IMR-90 (cell line): ENCODE results near the gene MYL10. TPM values are rescaled to one million over a fixed set of nuclear protein-coding genes. Genes with fewer than 3 reads are reported as not detected.

Experiments used
- ATAC-seq: fragments of 200-7000 bp; cut with Tn5 transposase; 2 replicates; pipeline ENCODE4 v1.9.1; 2020; ENCODE audit warnings: low read depth, mild to moderate bottlenecking, moderate library complexity
- BruUV-seq: library from RNA; stranded (reverse); fragments of 400-500 nt; replicated peaks from 2 replicates; lab custom pipeline; 2021; lab: Mats Ljungman, UMichigan
- CTCF ChIA-PET: fragments of 300-600 bp; formaldehyde crosslinking; extraction: SDS; loops from one replicate; lab custom pipeline; 2021; ENCODE audit warnings: antibody characterized with exemption; lab: Yijun Ruan, JAX
- POLR2A ChIA-PET: fragments of 300-600 bp; sonication (Branson Sonifier 250); formaldehyde crosslinking; loops from one replicate; lab custom pipeline; 2022; ENCODE audit warnings: antibody characterized with exemption; ENCODE audit not compliant: unreplicated experiment; lab: Charles Lee
- DNase-seq: peaks from one replicate; pipeline ENCODE4 v3.0.0; 2013
- H2AFZ ChIP-seq: replicated peaks from 2 replicates; pipeline ENCODE3; 2013; ENCODE audit warnings: low read length, mild to moderate bottlenecking; ENCODE audit not compliant: poor library complexity
- H2AK5ac ChIP-seq: 2 replicates; pipeline ENCODE4 v1.6.1; 2013; ENCODE audit warnings: low read depth, low read length, inconsistent platforms
- H2AK9ac ChIP-seq: replicated peaks from 2 replicates; pipeline ENCODE3; 2013; ENCODE audit warnings: mild to moderate bottlenecking, low read depth, low read length, moderate library complexity; ENCODE audit not compliant: poor library complexity
- H2BK120ac ChIP-seq: 2 replicates; pipeline ENCODE4 v1.6.1; 2013; ENCODE audit warnings: low read depth, low read length, inconsistent platforms
- H2BK15ac ChIP-seq: 3 replicates; pipeline ENCODE4 v1.6.1; 2013; ENCODE audit warnings: low read depth, low read length, inconsistent platforms
- H2BK20ac ChIP-seq: 2 replicates; pipeline ENCODE4 v1.6.1; 2013; ENCODE audit warnings: low read depth, mild to moderate bottlenecking, inconsistent platforms, low read length, moderate library complexity
- H2BK5ac ChIP-seq: 2 replicates; pipeline ENCODE4 v1.6.1; 2013; ENCODE audit warnings: mild to moderate bottlenecking, low read depth, low read length, inconsistent platforms; ENCODE audit not compliant: poor library complexity, severe bottlenecking
- H3K14ac ChIP-seq: replicated peaks from 2 replicates; pipeline ENCODE4 v1.6.1; 2013; ENCODE audit warnings: low read depth, low read length, inconsistent platforms
- H3K18ac ChIP-seq: 2 replicates; pipeline ENCODE4 v1.6.1; 2013; ENCODE audit warnings: low read depth, low read length, control low read depth
- H3K23ac ChIP-seq: 2 replicates; pipeline ENCODE4 v1.6.1; 2013; ENCODE audit warnings: low read depth, low read length, inconsistent platforms
- H3K27ac ChIP-seq: 2 replicates; pipeline ENCODE4 v1.5.1; 2013; ENCODE audit warnings: mild to moderate bottlenecking, control low read depth, low read length; ENCODE audit not compliant: insufficient read depth
- H3K27me3 ChIP-seq: 2 replicates; pipeline ENCODE4 v1.6.1; 2013; ENCODE audit warnings: low read length; ENCODE audit not compliant: control insufficient read depth, insufficient read depth
- H3K36me3 ChIP-seq: 2 replicates; pipeline ENCODE4 v1.6.1; 2013; ENCODE audit warnings: low read length, mixed read lengths; ENCODE audit not compliant: control insufficient read depth, insufficient read depth
- H3K4ac ChIP-seq: 2 replicates; pipeline ENCODE4 v1.6.1; 2013; ENCODE audit warnings: low read depth, low read length, inconsistent platforms
- H3K4me1 ChIP-seq: 2 replicates; pipeline ENCODE4 v1.6.1; 2013; ENCODE audit warnings: low read length, mixed read lengths; ENCODE audit not compliant: control insufficient read depth, insufficient read depth
- H3K4me2 ChIP-seq: 2 replicates; pipeline ENCODE4 v1.6.1; 2013; ENCODE audit warnings: low read depth, mild to moderate bottlenecking, control low read depth, low read length, moderate library complexity
- H3K4me3 ChIP-seq: 2 replicates; pipeline ENCODE4 v1.5.1; 2013; ENCODE audit warnings: low read depth, mild to moderate bottlenecking, control low read depth, low read length, moderate library complexity; ENCODE audit not compliant: insufficient read depth
- H3K56ac ChIP-seq: 2 replicates; pipeline ENCODE4 v1.6.1; 2013; ENCODE audit warnings: low read length, inconsistent platforms; ENCODE audit not compliant: insufficient read depth; ENCODE audit errors: extremely low read depth
- H3K79me1 ChIP-seq, 2 experiments: 2 replicates each; pipeline ENCODE4 v1.6.1; 2013; ENCODE audit warnings: low read length in 2 of 2, inconsistent platforms in 1 of 2, low read depth in 1 of 2
- H3K9ac ChIP-seq: 2 replicates; pipeline ENCODE4 v1.6.1; 2013; ENCODE audit warnings: low read depth, low read length, control low read depth
- H3K9me1 ChIP-seq: 2 replicates; pipeline ENCODE4 v1.6.1; 2013; ENCODE audit warnings: low read length, inconsistent platforms; ENCODE audit not compliant: insufficient read depth
- H3K9me3 ChIP-seq: 2 replicates; pipeline ENCODE4 v1.6.1; 2013; ENCODE audit warnings: low read length; ENCODE audit not compliant: control insufficient read depth, insufficient read depth
- H4K20me1 ChIP-seq: 2 replicates; pipeline ENCODE4 v1.6.1; 2013; ENCODE audit warnings: low read length, inconsistent platforms; ENCODE audit not compliant: insufficient read depth
- H4K5ac ChIP-seq: 2 replicates; pipeline ENCODE4 v1.6.1; 2013; ENCODE audit warnings: mild to moderate bottlenecking, low read depth, low read length, control low read depth
- H4K8ac ChIP-seq, 2 experiments: 2 replicates each; pipeline ENCODE4 v1.6.1; 2013; ENCODE audit warnings: low read depth in 2 of 2, low read length in 2 of 2, control low read depth in 1 of 2, inconsistent platforms in 1 of 2
- H4K91ac ChIP-seq: 2 replicates; pipeline ENCODE4 v1.6.1; 2013; ENCODE audit warnings: low read depth, low read length, inconsistent platforms; ENCODE audit not compliant: insufficient read depth
- BHLHE40 ChIP-seq: fragments of 150-350 bp; IDR thresholded peaks from 2 replicates; pipeline ENCODE4 v1.6.1; 2016; ENCODE audit warnings: mild to moderate bottlenecking, low read depth, low read length
- CEBPB ChIP-seq: IDR thresholded peaks from 2 replicates; pipeline ENCODE4 v1.6.1; 2012; ENCODE audit warnings: low read depth, low read length, improper control_type of control experiment
- CHD1 ChIP-seq: IDR thresholded peaks from 2 replicates; pipeline ENCODE4 v1.6.1; 2012; ENCODE audit warnings: low read depth, low read length, improper control_type of control experiment
- CTCF ChIP-seq: conservative IDR thresholded peaks from 2 replicates; pipeline ENCODE4 v1.5.1; 2012; ENCODE audit warnings: mild to moderate bottlenecking, low read depth, low read length, improper control_type of control experiment
- ELK1 ChIP-seq: fragments of 150-350 bp; IDR thresholded peaks from 2 replicates; pipeline ENCODE4 v1.6.1; 2016; ENCODE audit warnings: low read depth, mild to moderate bottlenecking, low read length, moderate library complexity, borderline replicate concordance
- FOS ChIP-seq: fragments of 150-350 bp; IDR thresholded peaks from 2 replicates; pipeline ENCODE4 v1.6.1; 2016; ENCODE audit warnings: low read depth, low read length
- MAFK ChIP-seq: IDR thresholded peaks from 2 replicates; pipeline ENCODE4 v1.6.1; 2012; ENCODE audit warnings: low read depth, low read length, improper control_type of control experiment
- MAZ ChIP-seq: IDR thresholded peaks from 2 replicates; pipeline ENCODE4 v1.6.1; 2012; ENCODE audit warnings: low read depth, mild to moderate bottlenecking, low read length, improper control_type of control experiment, moderate library complexity, borderline replicate concordance
- MXI1 ChIP-seq: IDR thresholded peaks from 2 replicates; pipeline ENCODE4 v1.6.1; 2012; ENCODE audit warnings: low read depth, mild to moderate bottlenecking, low read length, moderate library complexity, borderline replicate concordance
- NFE2L2 ChIP-seq: fragments of 150-350 bp; IDR thresholded peaks from 2 replicates; pipeline ENCODE4 v1.6.1; 2016; ENCODE audit warnings: low read depth, mild to moderate bottlenecking, low read length
- POLR2A ChIP-seq: IDR thresholded peaks from 2 replicates; pipeline ENCODE4 v1.6.1; 2012; ENCODE audit warnings: mild to moderate bottlenecking, low read depth, low read length
- RAD21 ChIP-seq: IDR thresholded peaks from 2 replicates; pipeline ENCODE4 v1.6.1; 2012; ENCODE audit warnings: low read length, improper control_type of control experiment
- RCOR1 ChIP-seq: IDR thresholded peaks from 2 replicates; pipeline ENCODE4 v1.6.1; 2012; ENCODE audit warnings: mild to moderate bottlenecking, low read length, improper control_type of control experiment; ENCODE audit not compliant: insufficient replicate concordance
- RFX5 ChIP-seq: IDR thresholded peaks from 2 replicates; pipeline ENCODE4 v1.8.0; 2012; ENCODE audit warnings: low read depth, mild to moderate bottlenecking, low read length, moderate library complexity
- SMC3 ChIP-seq: fragments of 150-350 bp; IDR thresholded peaks from 2 replicates; pipeline ENCODE4 v1.6.1; 2016; ENCODE audit warnings: low read depth, mild to moderate bottlenecking, antibody characterized with exemption, low read length, moderate library complexity
- USF2 ChIP-seq: fragments of 150-350 bp; IDR thresholded peaks from 2 replicates; pipeline ENCODE4 v1.6.1; 2017; ENCODE audit warnings: mild to moderate bottlenecking, antibody characterized with exemption, low read length, low read depth
- WGBS, 2 experiments: methylation state at CpG; one replicate each; pipeline versions ENCODE4 v1.1.5 to v1.1.7; 2013; ENCODE audit warnings: missing lambda C conversion rate in 2 of 2; ENCODE audit not compliant: insufficient read length in 1 of 2; ENCODE audit errors: extremely low coverage in 2 of 2; 5-methylcytosine and 5-hydroxymethylcytosine counted together
- dilution Hi-C: fragments of 300-500 bp; cut with HindIII; formaldehyde crosslinking; loops from one replicate; pipeline ENCODE4 v1.14.3; 2018; ENCODE audit warnings: low sequenced_read_pairs; ENCODE audit not compliant: unreplicated experiment
- in situ Hi-C: fragments of 300-500 bp; cut with MboI; formaldehyde crosslinking; loops from 3 replicates; pipeline ENCODE4 v1.14.3; 2019; ENCODE audit warnings: low sequenced_read_pairs, inconsistent platforms, mixed read lengths
- intact Hi-C: fragments of 100-400 bp; cut with micrococcal nuclease; formaldehyde crosslinking; loops from 2 replicates; pipeline ENCODE4 v1.10.0; 2022
- polyA plus RNA-seq, 3 experiments: library from polyadenylated mRNA; depleted of rRNA; stranded (reverse); fragments of >200 nt; gene quantifications; 2 replicates each; pipeline ENCODE4 v1.2.3, GENCODE V29; 2012; ENCODE audit warnings: low replicate concordance in 1 of 3
- total RNA-seq: library from RNA; depleted of rRNA; stranded (reverse); fragments of >200 nt; gene quantifications from 2 replicates; pipeline ENCODE4 v1.2.3, GENCODE V29; 2012

The MYL10 gene
- total and polyA plus RNA-seq, 2 of the 4 experiments (the other 2 are of a cell fraction) = not detected

GRCh38 chr7:101595766-101596537, 33.1 kb downstream of the MYL10 start:
- H2AK5ac ChIP-seq = no peak overlapping the region
- dilution Hi-C loops = no loop called here
- intact Hi-C loops = no loop called here
- no peak overlapping the region for H3K18ac ChIP-seq
- no peak overlapping the region for H3K56ac ChIP-seq
- no peak overlapping the region for H4K91ac ChIP-seq
- H2AFZ ChIP-seq = no peak overlapping the region
- H3K23ac ChIP-seq = no peak overlapping the region
- no peaks in the 10 kb centered on the region for H4K20me1 ChIP-seq
- H2BK120ac ChIP-seq = no peak overlapping the region
- H3K9ac ChIP-seq = no peak overlapping the region
- H3K4me1 ChIP-seq = no peaks in the 10 kb centered on the region
- H3K14ac ChIP-seq = no peak overlapping the region
- TF ChIP-seq SMC3 = no peak
- TF ChIP-seq NFE2L2 = no peak
- TF ChIP-seq RFX5 = no peak
- TF ChIP-seq BHLHE40 = no peak
- no peak for TF ChIP-seq CEBPB
- TF ChIP-seq POLR2A = no peak
- no peak for TF ChIP-seq MXI1
- TF ChIP-seq RCOR1 = no peak
- TF ChIP-seq USF2 = no peak
- no peak for TF ChIP-seq MAFK
- no peak for TF ChIP-seq CTCF
- no peak for TF ChIP-seq FOS
- no peak for TF ChIP-seq CHD1
- TF ChIP-seq MAZ = no peak
- no peak for TF ChIP-seq RAD21
- no peak for TF ChIP-seq ELK1
- no peaks in the 10 kb centered on the region for H3K9me1 ChIP-seq
- no peak overlapping the region for H3K27ac ChIP-seq
- H4K8ac ChIP-seq = no peak overlapping the region
- no peak overlapping the region for H4K5ac ChIP-seq
- H3K9me3 ChIP-seq = peaks cover 3% of the 10 kb centered on the region
- no peak overlapping the region for H3K4me2 ChIP-seq
- ATAC-seq (no peak), DNase-seq (no peak)
- H3K4ac ChIP-seq = no peak overlapping the region
- H2AK9ac ChIP-seq = no peak overlapping the region
- peaks cover 26% of the 10 kb centered on the region for H3K27me3 ChIP-seq
- CTCF ChIA-PET = no interaction called here
- 40% methylated on average over 1 of the region's 4 CpGs; no CpG with 5 or more reads in 1 of the 2 experiments for WGBS, 2 experiments
- no peak overlapping the region for H2BK5ac ChIP-seq
- POLR2A ChIA-PET = no interaction called here
- no peak overlapping the region for H3K4me3 ChIP-seq
- H3K36me3 ChIP-seq = no peaks in the 10 kb centered on the region
- no TSS peak for BruUV-seq
- no peak overlapping the region for H2BK15ac ChIP-seq
- in situ Hi-C loops = no loop called here
- no peaks in the 10 kb centered on the region for H3K79me1 ChIP-seq
- H2BK20ac ChIP-seq = no peak overlapping the region
